DOHH2 (cell line): Measurements from ENCODE around the gene RAB5IF.

Experiments used
- CTCF ChIP-seq: fragments of 200-600 bp; sonication (generic); IDR thresholded peaks from one replicate; pipeline ENCODE4 v1.5.1; 2014; ENCODE audit warnings: antibody characterized with exemption, mild to moderate bottlenecking, low read depth, low read length; ENCODE audit not compliant: poor library complexity, severe bottlenecking
- EZH2phosphoT487 ChIP-seq: fragments of 200-600 bp; sonication (generic); IDR thresholded peaks from 2 replicates; pipeline ENCODE4 v1.6.1; 2017; ENCODE audit warnings: borderline replicate concordance, mild to moderate bottlenecking, antibody characterized with exemption, low read length, moderate library complexity, mixed read lengths

GRCh38 chr20:36576081-36576445 is 29.5 kb upstream of the RAB5IF start:
- no peak for TF ChIP-seq CTCF
- no peak for TF ChIP-seq EZH2phosphoT487
